ENCODE results near the gene ABHD2. TPM values are rescaled to one million over a fixed set of nuclear protein-coding genes. Genes with fewer than 3 reads are reported as not detected.

ABHD2 gene
- total RNA-seq, 2 experiments from 2014 or later: 16.1 to 22.8 TPM

- TF ChIP-seq CTCF (conservative IDR thresholded peaks at IDR 0.05; ENCODE audit: low read length) (no peak), EZH2phosphoT487 (IDR thresholded peaks at IDR 0.05; ENCODE audit: borderline replicate concordance, low read depth, low read length) (no peak)
- Histone ChIP-seq H3K79me2 (ENCODE audit: insufficient read depth, low read depth, low read length) (no peaks in the 10 kb centered on the region), H3K36me3 (ENCODE audit: insufficient read depth, low read length) (no peaks in the 10 kb centered on the region), H3K4me1 (ENCODE audit: insufficient read depth, low read length, poor library complexity, severe bottlenecking) (no peaks in the 10 kb centered on the region), H2AFZ (ENCODE audit: low read length) (no peak overlapping the region), H3K4me3 (ENCODE audit: low read depth, low read length, poor library complexity, severe bottlenecking) (no peak overlapping the region), H4K20me1 (ENCODE audit: insufficient read depth, low read length) (no peaks in the 10 kb centered on the region), H3K27ac (ENCODE audit: low read depth, low read length, poor library complexity, severe bottlenecking) (no peak overlapping the region), H3K9me2 (ENCODE audit: insufficient read depth, low read length) (no peaks in the 10 kb centered on the region), H3K4me2 (ENCODE audit: low read length) (no peak overlapping the region), H3K9me3 (ENCODE audit: low read length) (peaks cover 13% of the 10 kb centered on the region; the same call in 1 of the 2 replicates)
- intact Hi-C loops (cut with micrococcal nuclease; ENCODE audit: unreplicated experiment): no loop called here
- POLR2A ChIA-PET: interaction anchor here (0.9 kb wide), 1 partner anchor 15 kb away, joined by 3 read pairs; no protein-coding TSS in a partner anchor
- CTCF ChIA-PET (ENCODE audit: unreplicated experiment): no interaction called here
- no peak for DNase-seq (ENCODE audit: low spot score)
- BruUV-seq (replicated peaks): no TSS peak
Observed at GRCh38 chr15:89070197-89071124, 17.8 kb upstream of the ABHD2 start.

GRCh38 chr15:89071471-89071870 is 16.8 kb upstream of the ABHD2 start:
- BruUV-seq (replicated peaks): no TSS peak

More at GRCh38 chr15:89071471-89071870, 16.8 kb upstream of the ABHD2 start:
- H3K4me3 ChIP-seq (ENCODE audit: low read depth, low read length, poor library complexity, severe bottlenecking): no peak overlapping the region
- no peak overlapping the region for H2AFZ ChIP-seq (ENCODE audit: low read length)
- H3K9me2 ChIP-seq (ENCODE audit: insufficient read depth, low read length): no peaks in the 10 kb centered on the region
- TF ChIP-seq CTCF (conservative IDR thresholded peaks at IDR 0.05; ENCODE audit: low read length): no peak
- TF ChIP-seq EZH2phosphoT487 (IDR thresholded peaks at IDR 0.05; ENCODE audit: borderline replicate concordance, low read depth, low read length): no peak
- H4K20me1 ChIP-seq (ENCODE audit: insufficient read depth, low read length): no peaks in the 10 kb centered on the region
- intact Hi-C loops (cut with micrococcal nuclease; ENCODE audit: unreplicated experiment): no loop called here
- no peak overlapping the region for H3K27ac ChIP-seq (ENCODE audit: low read depth, low read length, poor library complexity, severe bottlenecking)
- DNase-seq (ENCODE audit: low spot score): no peak
- H3K4me1 ChIP-seq (ENCODE audit: insufficient read depth, low read length, poor library complexity, severe bottlenecking): no peaks in the 10 kb centered on the region
- H3K79me2 ChIP-seq (ENCODE audit: insufficient read depth, low read depth, low read length): no peaks in the 10 kb centered on the region
- H3K9me3 ChIP-seq (ENCODE audit: low read length): peaks cover 12% of the 10 kb centered on the region; the same call in 1 of the 2 replicates
- H3K36me3 ChIP-seq (ENCODE audit: insufficient read depth, low read length): no peaks in the 10 kb centered on the region
- CTCF ChIA-PET (ENCODE audit: unreplicated experiment): no interaction called here
- POLR2A ChIA-PET: interaction anchor here (0.9 kb wide), 1 partner anchor 14 kb away, joined by 3 read pairs; no protein-coding TSS in a partner anchor
- H3K4me2 ChIP-seq (ENCODE audit: low read length): no peak overlapping the region

Data from OCI-LY7 (cell line).